Fibroblast of lung (primary cell): ENCODE data around the gene DEPP1. TPM values are rescaled to one million over a fixed set of nuclear protein-coding genes. Genes with fewer than 3 reads are reported as not detected.

Source experiments
- DNase-seq, 2 donors: peaks; one replicate each; pipeline versions ENCODE4 v3.0.0 to v3.0.0-alpha.2; 2010; ENCODE audit warnings: low read depth in 2 of 2
- H2AFZ ChIP-seq: 2 replicates; pipeline ENCODE4 v1.5.1; 2012; ENCODE audit warnings: low read length, control low read depth, inconsistent platforms
- H3K27ac ChIP-seq: 2 replicates; pipeline ENCODE4 v1.5.1; 2011; ENCODE audit warnings: low read length, control low read depth; ENCODE audit not compliant: insufficient read depth
- H3K27me3 ChIP-seq: 2 replicates; pipeline ENCODE4 v1.5.1; 2011; ENCODE audit warnings: mild to moderate bottlenecking, low read length; ENCODE audit not compliant: control insufficient read depth, insufficient read depth
- H3K36me3 ChIP-seq: 2 replicates; pipeline ENCODE4 v1.5.1; 2011; ENCODE audit warnings: low read length; ENCODE audit not compliant: control insufficient read depth, insufficient read depth
- H3K4me1 ChIP-seq: 2 replicates; pipeline ENCODE4 v1.5.1; 2011; ENCODE audit warnings: low read length; ENCODE audit not compliant: control insufficient read depth, insufficient read depth; ENCODE audit errors: extremely low read depth
- H3K4me2 ChIP-seq: 2 replicates; pipeline ENCODE4 v1.5.1; 2011; ENCODE audit warnings: low read length, control low read depth; ENCODE audit not compliant: insufficient read depth; ENCODE audit errors: extremely low read depth
- H3K4me3 ChIP-seq, 4 experiments: fragments of 200-600 bp in 1 of 4; sonication (generic) in 1 of 4; replicated peaks in 1 of 4; 2 replicates each; pipeline ENCODE4 v1.5.1; 2011 to 2016; ENCODE audit warnings: low read length in 4 of 4, low read depth in 3 of 4, mild to moderate bottlenecking in 3 of 4, control low read depth in 2 of 4, inconsistent platforms in 1 of 4, mixed read lengths in 1 of 4; ENCODE audit not compliant: insufficient read depth in 1 of 4; ENCODE audit errors: control extremely low read depth in 1 of 4
- H3K79me2 ChIP-seq: 2 replicates; pipeline ENCODE4 v1.5.1; 2012; ENCODE audit warnings: mild to moderate bottlenecking, low read length, inconsistent platforms; ENCODE audit not compliant: control insufficient read depth, insufficient read depth
- H3K9ac ChIP-seq: 2 replicates; pipeline ENCODE4 v1.5.1; 2011; ENCODE audit warnings: mild to moderate bottlenecking, low read length, control low read depth; ENCODE audit not compliant: insufficient read depth
- H3K9me3 ChIP-seq: 2 replicates; pipeline ENCODE4 v1.5.1; 2012; ENCODE audit warnings: low read depth, low read length; ENCODE audit not compliant: control insufficient read depth, insufficient read depth
- H4K20me1 ChIP-seq: 2 replicates; pipeline ENCODE4 v1.5.1; 2011; ENCODE audit warnings: low read length; ENCODE audit not compliant: control insufficient read depth, insufficient read depth; ENCODE audit errors: extremely low read depth
- EZH2 ChIP-seq: IDR thresholded peaks from 2 replicates; pipeline ENCODE4 v1.5.1; 2012; ENCODE audit warnings: low read length, control low read depth, mild to moderate bottlenecking; ENCODE audit errors: missing control alignments
- polyA plus RNA-seq, 2 donors: library from polyadenylated mRNA; depleted of rRNA in 1 of 2; stranded (reverse) in 1 of 2; unstranded in 1 of 2; fragments of >200 nt; gene quantifications; 2 replicates each; pipeline ENCODE4 v1.2.1, GENCODE V29; 2011 to 2012; ENCODE audit warnings: missing spikeins in 1 of 2
- total RNA-seq: library from RNA; depleted of rRNA; stranded (reverse); fragments of >200 nt; gene quantifications from 2 replicates; pipeline ENCODE4 v1.2.1, GENCODE V29; 2014
- TF ChIP-seq, protein P1 (sequence below), 2 donors: IDR thresholded peaks in 1 of 2; conservative IDR thresholded peaks in 1 of 2; 1 replicate in 1 of 2; 2 replicates in 1 of 2; pipeline ENCODE4 v1.5.1; 2011 to 2012; ENCODE audit warnings: low read length in 2 of 2, control low read depth in 1 of 2, inconsistent platforms in 1 of 2, low read depth in 1 of 2, mild to moderate bottlenecking in 1 of 2

DEPP1 gene
- total and polyA plus RNA-seq, 2 donors (not counting 1 experiment from before 2014, with no cell fraction given): 30.3 to 120 TPM

DNA sequence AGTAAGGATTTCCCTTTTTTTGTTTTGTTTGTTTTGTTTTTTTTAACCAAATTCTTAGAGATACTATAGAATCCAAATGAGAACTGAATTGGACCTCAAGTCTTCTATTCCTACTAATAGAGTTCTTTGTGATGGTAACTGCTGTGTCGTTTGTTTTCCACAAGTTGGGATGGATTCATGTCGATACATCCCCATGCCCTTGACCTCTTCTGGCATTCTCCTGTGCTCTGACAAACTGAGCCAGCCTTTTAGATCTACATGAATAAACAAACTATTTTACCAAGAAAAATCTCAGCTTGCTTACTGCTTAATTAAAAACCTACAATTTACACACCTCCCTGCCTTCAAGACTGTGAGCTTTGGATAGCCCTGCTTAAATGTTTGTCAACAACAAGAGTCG, 26.1 kb upstream of the DEPP1 start:
- no peaks in the 10 kb centered on the region for H3K9me3 ChIP-seq
- no peak for DNase-seq
- H3K9ac ChIP-seq: no peak overlapping the region
- peaks cover 2% of the 10 kb centered on the region for H3K36me3 ChIP-seq
- H3K4me1 ChIP-seq: no peaks in the 10 kb centered on the region
- TF ChIP-seq EZH2: no peak
- TF ChIP-seq, protein P1, sequence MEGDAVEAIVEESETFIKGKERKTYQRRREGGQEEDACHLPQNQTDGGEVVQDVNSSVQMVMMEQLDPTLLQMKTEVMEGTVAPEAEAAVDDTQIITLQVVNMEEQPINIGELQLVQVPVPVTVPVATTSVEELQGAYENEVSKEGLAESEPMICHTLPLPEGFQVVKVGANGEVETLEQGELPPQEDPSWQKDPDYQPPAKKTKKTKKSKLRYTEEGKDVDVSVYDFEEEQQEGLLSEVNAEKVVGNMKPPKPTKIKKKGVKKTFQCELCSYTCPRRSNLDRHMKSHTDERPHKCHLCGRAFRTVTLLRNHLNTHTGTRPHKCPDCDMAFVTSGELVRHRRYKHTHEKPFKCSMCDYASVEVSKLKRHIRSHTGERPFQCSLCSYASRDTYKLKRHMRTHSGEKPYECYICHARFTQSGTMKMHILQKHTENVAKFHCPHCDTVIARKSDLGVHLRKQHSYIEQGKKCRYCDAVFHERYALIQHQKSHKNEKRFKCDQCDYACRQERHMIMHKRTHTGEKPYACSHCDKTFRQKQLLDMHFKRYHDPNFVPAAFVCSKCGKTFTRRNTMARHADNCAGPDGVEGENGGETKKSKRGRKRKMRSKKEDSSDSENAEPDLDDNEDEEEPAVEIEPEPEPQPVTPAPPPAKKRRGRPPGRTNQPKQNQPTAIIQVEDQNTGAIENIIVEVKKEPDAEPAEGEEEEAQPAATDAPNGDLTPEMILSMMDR (conservative IDR thresholded peaks at IDR 0.05 in 1 of 2, IDR thresholded peaks at IDR 0.05 in 1 of 2; ENCODE audit: low read depth in 1 of 2, low read length in 2 of 2): no peak
- H4K20me1 ChIP-seq: no peaks in the 10 kb centered on the region
- no peak overlapping the region for H3K4me2 ChIP-seq
- H3K79me2 ChIP-seq: peaks cover 17% of the 10 kb centered on the region
- no peak overlapping the region for H2AFZ ChIP-seq
- no peak overlapping the region for H3K27ac ChIP-seq
- no peaks in the 10 kb centered on the region for H3K27me3 ChIP-seq
- no peak overlapping the region for H3K4me3 ChIP-seq

DNA sequence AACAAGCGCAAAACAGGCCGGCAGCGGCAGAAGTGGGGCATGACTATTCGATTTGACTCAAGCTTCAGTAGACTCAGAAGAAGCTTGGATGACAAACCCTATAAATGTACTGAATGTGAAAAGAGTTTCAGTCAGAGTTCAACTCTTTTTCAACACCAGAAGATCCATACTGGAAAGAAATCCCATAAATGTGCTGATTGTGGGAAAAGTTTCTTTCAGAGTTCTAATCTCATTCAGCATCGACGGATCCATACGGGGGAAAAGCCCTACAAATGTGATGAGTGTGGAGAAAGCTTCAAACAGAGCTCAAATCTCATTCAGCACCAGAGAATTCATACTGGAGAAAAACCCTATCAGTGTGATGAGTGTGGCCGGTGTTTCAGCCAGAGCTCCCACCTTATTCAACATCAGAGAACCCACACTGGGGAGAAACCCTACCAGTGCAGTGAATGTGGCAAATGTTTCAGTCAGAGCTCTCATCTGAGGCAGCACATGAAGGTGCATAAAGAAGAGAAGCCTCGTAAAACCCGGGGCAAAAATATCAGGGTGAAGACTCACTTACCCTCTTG, 24.9 kb upstream of the DEPP1 start:
- Histone ChIP-seq H3K4me3 (no peak overlapping the region), H3K9ac (no peak overlapping the region), H2AFZ (no peak overlapping the region), H3K79me2 (peaks cover 17% of the 10 kb centered on the region), H3K27ac (no peak overlapping the region), H4K20me1 (no peaks in the 10 kb centered on the region), H3K36me3 (peaks cover 2% of the 10 kb centered on the region), H3K27me3 (no peaks in the 10 kb centered on the region), H3K4me1 (no peaks in the 10 kb centered on the region), H3K9me3 (no peaks in the 10 kb centered on the region), H3K4me2 (no peak overlapping the region)
- TF ChIP-seq EZH2: no peak
- DNase-seq: no peak

DNA sequence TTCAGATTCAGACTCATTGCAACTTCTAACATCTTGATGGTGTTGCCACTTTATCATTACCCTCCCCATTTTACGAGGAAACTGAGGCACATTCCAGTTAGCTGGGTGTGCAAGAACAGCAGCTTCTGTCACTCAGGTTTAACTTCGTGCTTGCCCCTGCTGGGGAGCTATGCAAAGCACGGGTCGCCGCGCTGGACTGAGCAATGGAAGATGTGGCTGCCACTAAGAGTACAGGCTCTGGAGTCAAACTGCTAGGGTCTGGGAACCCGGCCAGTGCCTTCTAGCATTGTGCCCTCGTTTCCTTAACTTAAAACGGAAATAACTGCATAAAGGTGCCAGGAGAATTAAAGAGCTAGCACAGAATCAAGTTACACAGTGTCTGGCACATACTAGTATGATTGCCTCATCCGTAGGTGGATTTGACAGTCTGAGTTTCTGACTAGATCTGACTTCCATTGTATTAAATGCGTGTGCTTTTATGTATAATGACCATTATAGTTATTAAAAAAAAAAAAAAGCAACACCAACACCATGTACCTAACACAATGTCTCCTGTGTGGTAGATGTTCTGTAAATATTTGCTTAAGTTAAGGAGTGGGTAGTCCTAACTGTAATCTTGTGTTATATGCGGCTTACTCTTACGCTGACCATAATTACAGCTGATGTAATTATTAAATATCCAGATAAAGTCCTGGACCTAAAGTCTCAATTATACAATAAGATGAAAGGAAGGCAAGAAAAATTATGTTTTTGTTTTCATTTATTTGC, 23.0 kb upstream of the DEPP1 start:
- Histone ChIP-seq H3K4me3 (peak overlapping the region; percentile 53 to 86 (median 66)), H3K9ac (peak overlapping the region; percentile 85), H3K79me2 (peaks cover 17% of the 10 kb centered on the region), H3K4me2 (peak overlapping the region; percentile 98), H3K36me3 (peaks cover 2% of the 10 kb centered on the region), H2AFZ (peak overlapping the region; percentile 85), H3K27me3 (no peaks in the 10 kb centered on the region), H3K4me1 (peaks cover 3% of the 10 kb centered on the region), H3K9me3 (no peaks in the 10 kb centered on the region), H3K27ac (peak overlapping the region; percentile 88), H4K20me1 (no peaks in the 10 kb centered on the region)
- TF ChIP-seq, protein P1 (conservative IDR thresholded peaks at IDR 0.05 in 1 of 2, IDR thresholded peaks at IDR 0.05 in 1 of 2; ENCODE audit: low read depth in 1 of 2, low read length in 2 of 2): peak in 1 of 2 donors; percentile 27
- TF ChIP-seq EZH2: no peak
- peak; percentile 75 to 81 for DNase-seq
